Stimulated activated CD4-positive, alpha-beta T cell treated with anti-CD3 and anti-CD28 coated beads, TNF-alpha, amount 100 ng/mL, for 24 hours (primary cell): Measurements from ENCODE around the gene LINC00237.

Source experiments
- DNase-seq, 3 experiments: peaks; one replicate each; pipeline ENCODE4 v3.0.0-alpha.2; 2020; ENCODE audit warnings: low read depth in 3 of 3

Gene LINC00237

DNA sequence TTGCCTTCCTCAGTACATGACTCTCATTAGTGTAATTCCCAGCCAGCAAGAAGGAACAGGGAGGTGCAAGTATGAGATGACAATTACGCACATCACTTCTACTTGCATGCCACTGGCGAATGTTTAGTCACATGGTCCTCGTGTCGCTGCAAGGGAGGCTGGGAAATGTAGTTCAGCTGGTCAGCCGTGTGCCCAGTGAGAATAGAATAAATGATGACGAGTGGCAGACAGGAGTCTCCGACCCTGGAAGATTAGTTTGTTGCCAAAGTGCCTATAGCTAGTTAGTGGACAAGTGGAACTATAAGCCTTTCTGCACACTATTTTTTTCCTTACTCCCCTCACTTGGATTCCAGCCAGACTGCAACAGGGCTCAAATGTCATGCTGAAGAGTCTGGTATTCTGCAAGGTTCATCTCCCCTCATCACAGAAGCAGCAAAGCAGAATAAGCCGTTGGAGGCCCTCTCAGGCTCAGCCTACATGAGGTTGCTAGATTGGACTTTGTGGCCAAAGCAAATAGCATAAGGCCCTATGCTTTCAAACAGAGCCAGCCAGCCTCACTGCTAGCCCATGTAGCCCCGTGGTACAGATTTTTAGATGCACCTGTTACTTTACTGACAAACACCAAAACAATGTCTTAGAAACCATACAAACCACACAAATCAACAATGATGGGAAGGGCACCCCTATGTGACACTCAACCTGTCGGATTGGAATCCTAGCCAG lies 9.7 kb downstream of the LINC00237 start:
- no peak for DNase-seq

DNA sequence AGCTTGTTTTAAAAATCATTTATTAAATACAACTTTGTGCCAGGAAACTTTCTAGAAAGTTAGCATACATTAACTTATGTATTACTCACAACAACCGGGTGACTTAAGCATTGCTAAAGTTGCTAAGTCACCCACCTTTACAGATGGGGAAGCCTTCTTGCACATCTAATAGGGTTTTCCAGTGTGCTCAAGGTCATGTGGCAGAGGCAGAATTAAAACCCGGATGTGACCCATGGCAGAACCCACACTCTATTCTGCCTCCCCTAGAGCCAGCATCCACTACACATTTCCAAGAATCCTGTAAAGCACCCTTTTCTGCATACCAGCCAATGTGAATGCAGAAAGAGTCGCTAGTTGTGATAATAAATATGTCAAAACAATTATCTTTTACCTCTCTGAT lies 13.4 kb downstream of the LINC00237 start:
- DNase-seq: no peak

DNA sequence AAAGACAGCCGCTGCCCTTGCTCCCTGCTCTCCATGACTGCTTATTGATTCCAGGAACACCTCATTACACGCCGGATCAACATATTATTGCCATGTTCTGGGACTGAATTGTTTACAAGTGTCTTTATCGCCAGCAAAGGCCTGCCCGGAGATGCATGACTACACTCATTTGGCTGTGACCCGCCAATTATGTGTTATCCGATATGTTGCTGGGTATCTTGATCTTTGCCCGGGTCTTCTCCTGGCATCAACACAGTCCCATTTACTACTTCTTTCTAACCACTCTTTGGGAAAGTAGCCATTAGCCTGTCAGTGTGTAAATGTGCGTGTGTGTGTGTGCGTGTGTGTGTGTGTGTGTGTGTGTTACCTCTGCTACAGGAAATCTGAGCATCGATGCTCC lies 15.4 kb downstream of the LINC00237 start:
- DNase-seq: no peak

DNA sequence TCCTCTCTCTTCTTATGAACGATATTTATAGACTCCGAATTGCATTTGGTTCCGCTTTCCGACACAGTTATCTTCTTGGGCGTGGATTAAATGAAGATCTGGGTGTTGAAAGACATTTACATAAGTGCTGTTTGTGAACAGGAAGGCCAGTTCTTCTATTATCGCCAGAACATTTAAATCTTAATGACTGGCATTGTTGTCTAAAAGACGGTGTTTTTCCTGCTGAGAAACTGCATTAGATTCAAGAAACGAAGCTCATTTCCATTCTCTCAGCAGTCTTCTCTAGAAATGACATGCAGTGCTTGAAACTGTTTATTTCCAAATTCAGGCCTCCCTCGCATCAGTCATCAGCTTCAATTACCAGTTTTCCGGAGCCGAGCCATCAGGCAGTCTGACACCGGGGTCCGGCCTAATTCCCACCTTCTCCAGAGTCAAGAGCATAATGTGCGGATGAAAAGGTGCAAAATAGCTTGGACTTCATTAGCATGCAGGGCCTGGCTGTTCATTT lies 16.0 kb downstream of the LINC00237 start:
- DNase-seq: no peak

DNA sequence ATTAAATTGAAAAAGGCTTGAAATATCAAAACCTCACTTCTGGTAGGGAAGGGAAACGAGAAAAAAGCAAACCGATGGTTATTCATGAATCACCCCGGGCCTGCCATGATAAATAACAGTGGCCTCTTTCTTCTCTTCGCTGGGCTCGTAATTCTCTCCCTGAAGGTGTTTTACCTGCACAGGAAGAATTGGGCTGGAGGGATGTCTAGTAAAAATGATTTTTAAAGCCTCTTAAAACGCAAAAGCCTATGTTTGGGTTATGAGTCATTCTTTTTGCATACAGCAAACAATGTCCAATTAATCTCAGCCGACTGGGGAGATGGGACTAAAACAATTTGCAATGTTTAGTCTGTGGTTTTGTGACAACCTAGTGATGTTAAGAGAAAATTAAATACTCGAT lies 16.8 kb downstream of the LINC00237 start:
- DNase-seq: no peak

DNA sequence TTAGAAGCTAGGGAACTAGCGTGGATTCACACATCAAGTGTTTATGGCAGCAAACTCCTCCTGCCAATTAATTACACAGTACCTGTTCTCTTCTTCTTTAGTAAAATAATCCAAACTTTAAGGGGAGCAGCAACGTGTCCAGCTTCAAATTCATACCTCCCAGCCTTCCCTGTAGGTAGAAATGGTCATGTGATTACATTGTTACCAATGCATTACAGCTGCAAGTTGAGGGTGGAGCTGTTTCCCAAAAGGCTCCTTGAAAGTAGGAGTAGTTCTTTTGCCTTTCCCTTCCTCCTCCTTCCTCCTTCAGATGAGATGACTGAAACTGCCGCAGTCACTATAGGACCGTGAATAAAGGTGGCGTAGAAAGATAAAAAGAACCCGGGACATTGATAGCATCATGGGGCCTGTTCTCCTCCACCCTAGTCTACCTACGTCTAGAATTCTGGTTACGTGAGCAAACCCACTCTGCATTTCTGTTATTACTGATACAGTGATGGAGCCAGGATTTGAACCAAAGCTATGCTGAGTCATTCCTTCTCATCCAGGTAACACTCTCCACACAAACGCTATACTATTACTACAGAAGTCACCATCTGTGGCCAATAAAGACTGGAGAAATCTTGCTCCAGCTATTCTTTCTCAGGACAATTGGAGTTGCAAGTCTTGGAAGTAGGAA lies 18.2 kb downstream of the LINC00237 start:
- DNase-seq: no peak

DNA sequence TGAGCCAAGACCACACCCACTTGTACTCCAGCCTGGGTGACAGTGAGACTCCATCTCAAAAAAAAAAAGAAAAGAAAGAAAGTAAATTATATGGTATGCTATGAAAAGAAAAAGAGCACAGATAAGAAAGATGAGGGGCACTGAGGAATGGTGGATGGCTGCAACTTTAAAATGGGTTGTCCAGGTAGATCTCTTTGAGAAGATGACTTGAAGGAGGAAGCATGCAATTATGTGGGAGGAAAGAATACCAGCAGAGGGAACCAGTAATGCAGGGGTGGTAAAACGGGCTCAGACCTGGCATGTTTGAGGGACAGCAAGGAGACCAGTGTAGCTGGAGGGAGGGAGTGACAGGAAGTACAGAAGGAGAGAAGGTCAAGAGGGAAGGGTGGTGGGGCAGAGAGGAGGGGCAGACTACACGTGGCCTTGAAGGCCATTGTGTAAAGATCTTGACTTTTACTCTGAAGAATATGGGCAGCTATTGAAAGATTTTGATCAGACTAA lies 22.3 kb downstream of the LINC00237 start:
- DNase-seq: no peak

DNA sequence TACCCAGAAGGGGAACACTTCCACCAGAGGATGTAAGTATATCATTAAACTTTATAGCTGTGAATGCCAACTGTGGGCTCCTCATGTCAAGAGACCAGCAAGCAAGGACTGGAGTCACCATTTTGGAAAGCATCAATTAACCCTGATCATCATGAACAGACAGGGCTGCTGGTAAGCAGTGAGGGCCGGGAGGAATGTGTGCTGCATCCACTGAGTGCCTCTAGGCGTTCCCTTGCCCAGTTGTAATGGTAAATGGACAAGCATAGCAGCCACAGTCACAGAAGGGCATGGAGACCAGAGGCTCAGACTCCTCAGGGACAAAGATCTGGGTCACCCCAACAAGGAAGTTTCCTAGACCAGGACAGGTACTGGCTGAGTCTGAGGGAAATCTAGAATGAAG lies 23.6 kb downstream of the LINC00237 start:
- DNase-seq: no peak

DNA sequence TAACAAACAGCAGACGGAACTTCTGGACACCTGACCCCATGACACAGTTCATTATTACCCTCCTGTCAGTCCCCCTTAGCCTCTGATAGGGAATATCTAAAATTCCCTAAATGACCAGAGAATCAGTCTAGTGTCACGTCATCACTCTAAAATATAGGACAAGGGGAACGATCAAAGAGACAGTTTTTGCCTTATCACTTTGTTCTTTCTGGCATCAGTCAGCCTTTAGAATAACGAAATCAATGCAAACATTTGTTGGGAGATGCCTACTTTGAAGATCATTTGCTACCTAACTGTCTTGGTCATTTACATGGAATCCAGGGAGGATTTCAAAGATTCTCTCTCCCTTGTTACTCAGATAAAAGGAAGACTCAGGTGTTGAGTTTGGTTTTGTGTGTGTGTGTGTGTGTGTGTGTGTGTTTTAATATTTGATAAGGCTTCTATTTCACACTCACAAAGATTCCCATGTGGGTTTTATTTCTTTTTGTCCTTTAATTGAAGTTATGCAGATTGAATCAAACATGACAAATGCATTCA lies 28.3 kb downstream of the LINC00237 start:
- no peak for DNase-seq

DNA sequence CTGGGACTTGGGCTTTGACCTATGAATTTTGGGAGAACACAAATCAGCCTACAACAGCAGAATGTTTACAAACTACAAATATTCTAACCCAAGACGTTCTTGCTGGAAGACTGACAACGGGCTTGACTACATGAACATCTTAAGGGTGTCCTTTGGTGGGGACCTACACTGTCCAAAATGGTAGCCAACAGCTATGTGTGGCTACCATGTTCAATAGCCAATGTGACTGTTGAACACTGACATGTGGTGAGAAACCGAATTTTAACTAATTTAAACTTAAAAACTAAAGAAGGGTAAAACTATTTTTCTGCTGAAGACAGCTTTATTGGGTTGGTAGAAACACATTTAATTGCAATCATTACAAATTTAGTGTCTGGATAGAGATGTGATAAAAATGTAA lies 30.1 kb downstream of the LINC00237 start:
- DNase-seq: no peak

DNA sequence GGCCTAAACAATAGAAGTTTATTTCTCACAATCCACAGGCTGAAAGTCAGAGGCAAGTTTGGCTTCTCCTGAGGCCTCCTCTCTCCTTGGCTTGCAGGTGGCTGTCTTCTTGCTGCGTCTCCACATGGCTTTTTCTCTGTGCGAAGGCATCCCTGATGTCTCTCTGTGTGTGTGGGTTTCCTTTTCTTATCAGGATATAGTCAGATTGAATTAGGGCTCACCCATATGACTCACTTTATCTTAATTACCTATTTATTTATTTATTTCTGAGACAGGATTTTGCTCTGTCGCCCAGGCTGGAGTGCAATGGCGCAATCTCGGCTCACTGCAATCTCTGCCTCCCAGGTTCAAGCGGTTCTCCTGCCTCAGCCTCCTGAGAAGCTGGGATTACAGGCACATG lies 30.7 kb downstream of the LINC00237 start:
- no peak for DNase-seq

DNA sequence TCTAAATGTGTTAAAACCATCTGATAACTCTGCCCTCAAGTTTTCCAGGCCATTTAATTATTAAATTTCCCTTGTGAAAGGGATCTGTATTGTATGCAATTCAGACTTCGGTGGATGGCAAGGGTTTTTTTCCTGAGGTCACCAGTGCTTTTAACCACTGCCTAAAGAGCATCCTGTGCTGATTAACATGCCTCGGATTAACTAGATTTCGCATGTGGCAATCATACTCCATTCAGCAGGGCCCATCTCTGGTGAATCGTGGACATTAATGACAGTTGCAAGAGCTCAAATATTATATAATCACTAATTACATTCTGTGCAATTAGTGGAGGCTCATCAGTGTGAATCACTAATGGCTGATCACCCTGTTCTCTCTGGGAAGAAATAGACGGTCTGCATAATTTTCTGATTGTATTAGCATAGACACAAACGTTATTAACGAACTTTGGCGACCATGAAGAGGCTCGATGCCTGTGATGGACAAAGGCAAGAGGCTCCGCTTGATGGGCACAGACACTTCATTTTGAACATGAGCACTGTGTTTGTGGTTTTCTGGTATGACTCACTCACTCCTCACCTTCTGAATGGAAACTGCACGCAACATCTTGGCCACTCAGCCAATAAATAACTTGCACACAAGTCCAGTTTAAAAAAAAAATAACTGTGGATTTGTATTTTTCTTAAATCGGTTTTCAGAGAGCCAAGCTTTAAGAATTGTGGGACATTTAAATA lies 31.4 kb downstream of the LINC00237 start:
- no peak for DNase-seq

DNA sequence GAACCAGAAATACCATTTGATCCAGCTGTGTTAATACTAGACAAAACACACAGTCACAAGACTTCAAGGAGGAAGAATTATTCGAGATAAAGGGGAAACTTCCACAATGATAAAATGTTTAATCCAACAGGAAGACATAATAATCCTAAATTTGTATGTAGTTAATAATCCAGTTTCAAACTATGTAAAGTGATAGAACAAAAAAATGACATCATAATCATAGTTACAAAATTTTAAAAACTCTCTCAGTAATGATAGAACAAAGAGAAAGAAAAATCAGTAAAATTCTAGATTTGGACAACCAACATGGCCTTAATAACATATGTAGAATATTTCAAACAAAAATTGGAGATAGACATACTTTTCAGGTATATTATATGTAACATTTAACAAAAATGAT lies 38.9 kb downstream of the LINC00237 start:
- DNase-seq: no peak

DNA sequence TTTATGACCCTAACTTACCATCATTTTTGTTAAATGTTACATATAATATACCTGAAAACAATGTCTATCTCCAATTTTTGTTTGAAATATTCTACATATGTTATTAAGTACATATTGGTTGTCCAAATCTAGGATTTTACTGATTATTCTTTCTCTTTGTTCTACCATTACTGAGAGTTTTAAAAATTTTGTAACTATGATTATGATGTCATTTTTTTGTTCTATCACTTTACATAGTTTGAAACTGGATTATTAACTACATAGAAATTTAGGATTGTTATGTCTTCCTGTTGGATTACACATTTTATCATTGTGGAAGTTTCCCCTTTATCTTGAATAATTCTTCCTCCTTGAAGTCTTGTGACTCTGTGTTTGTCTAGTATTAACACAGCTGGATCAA lies 41.2 kb downstream of the LINC00237 start:
- DNase-seq: no peak

DNA sequence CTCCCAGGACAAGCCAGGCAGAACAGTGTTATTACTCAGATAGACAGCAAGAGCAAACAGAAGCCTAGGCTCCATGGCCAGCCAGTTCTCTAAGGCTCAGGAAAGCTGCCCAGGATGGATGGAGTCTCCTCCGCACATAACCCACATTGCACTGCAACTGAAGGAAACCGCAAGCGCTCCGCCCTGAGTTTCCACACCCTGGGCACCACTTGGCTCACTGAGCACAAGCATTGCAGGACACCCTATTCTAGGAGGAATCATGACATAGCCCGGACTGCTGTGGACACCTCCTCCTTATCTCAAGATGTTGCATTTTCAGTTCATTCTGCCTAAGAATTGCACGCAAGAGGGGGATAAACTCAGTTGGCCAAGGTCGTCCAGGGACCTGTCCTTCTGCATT lies 42.9 kb downstream of the LINC00237 start:
- no peak for DNase-seq

DNA sequence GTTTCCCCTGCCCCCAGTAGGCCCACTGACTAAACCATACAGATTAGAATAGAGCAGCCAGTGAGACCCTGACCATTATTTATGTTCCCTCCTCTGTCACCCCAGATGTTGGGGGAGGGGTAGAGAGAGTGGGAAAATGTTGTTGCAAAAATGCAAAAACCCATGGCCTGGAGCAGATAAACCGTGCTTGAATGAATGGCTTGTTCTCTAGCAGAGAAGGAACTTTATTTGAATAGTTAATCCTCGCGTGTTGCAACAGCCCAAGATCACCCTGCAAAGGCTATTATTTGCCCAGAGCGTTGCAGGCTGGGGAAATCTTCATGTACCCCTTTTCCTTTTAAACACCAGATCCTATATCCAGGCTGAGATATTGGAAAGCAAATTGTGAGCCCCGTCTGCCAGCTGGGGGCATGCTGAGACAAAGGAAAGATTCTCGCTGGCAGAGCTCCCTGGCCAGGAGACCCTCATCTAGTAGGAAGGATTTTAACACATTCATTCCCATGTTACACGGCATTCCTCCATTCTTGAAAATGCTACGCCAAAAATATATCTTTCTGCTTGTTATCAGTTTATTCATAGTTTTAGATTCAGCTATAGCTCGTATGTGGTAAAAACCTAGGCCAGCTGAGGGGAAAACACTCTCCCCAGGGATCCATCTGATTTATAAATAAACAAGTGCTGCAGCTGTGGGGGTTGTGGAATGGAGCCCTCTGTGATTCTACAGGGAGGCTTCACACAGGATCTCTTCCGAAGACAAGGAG lies 53.0 kb downstream of the LINC00237 start:
- DNase-seq: no peak

DNA sequence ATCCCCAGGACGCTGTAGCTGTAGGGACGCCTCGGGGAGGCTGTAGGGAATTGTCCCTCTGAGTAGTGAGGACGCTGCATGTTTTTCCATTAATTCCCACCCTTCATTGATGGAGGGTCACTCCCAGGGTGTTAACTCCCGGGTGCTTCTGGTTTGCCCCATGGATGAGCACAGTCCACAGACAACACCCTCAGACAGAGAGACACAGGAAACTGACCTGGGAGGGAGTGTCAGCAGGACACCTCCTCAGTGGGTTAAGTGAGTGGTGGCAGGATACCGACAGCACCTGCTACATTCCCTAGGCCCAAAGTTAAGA lies 53.5 kb downstream of the LINC00237 start:
- DNase-seq: no peak

DNA sequence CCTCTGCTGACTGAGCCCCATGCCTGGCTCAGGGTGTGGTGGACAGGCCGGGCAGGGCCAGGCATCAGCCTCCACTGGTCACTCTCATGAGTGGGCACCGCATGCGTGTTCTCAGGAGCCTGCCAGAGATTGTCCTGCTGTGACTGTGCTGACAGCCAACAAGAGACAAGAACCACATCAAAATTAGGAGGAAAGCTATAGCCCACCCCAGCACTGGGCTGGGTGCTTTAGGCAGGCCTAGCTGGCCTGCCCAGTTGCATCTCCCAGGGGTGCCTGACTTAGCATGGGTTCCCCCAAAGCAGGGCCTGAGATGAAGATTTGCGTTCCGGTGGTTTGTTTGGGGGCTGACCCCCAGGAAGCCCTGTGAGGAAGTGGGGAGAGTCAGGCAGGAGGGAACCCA lies 53.9 kb downstream of the LINC00237 start:
- no peak for DNase-seq

DNA sequence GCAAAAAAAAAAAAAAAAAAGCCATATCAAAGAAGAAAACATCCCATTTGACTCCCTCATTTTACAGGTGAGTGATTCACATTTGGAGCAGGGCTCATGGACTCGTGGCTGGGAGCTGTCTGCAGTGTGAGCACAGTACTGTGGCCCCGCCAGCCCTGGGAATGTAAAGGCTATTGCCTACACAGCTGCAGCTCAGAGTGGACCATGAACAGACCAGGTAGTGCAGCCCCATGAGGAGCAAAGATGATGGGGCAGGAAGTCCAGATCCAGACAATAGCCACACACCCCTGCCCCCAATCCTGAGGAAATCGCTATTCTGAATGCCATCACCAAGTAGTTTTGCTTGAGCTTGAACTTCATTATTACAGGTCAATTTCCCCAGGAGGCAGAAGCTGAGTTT lies 55.4 kb downstream of the LINC00237 start:
- no peak for DNase-seq

DNA sequence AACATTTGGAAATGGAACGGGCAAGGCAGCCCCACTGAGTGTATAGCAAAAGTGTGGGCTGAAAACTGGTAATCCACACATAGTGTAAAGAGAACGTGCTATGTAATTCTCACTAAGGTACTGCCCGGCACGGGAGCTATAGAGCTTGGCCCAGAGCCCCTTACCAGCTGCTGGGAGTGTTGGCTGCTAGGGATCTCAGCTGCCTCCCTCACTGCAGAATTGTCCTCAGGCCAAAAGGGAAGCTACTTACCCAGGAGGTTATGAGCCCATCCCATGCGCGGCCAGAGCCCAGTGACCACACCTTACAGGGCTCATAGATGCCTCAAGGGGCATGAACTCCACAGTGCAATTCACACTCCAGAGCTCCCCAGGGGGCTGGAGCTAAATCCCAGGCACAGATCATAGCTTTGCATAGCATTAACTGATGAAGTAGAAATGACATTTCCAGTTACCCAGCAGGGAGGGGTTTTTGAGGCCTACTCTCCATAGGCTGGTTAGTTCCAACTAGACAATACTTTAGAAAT lies 56.8 kb downstream of the LINC00237 start:
- no peak for DNase-seq

DNA sequence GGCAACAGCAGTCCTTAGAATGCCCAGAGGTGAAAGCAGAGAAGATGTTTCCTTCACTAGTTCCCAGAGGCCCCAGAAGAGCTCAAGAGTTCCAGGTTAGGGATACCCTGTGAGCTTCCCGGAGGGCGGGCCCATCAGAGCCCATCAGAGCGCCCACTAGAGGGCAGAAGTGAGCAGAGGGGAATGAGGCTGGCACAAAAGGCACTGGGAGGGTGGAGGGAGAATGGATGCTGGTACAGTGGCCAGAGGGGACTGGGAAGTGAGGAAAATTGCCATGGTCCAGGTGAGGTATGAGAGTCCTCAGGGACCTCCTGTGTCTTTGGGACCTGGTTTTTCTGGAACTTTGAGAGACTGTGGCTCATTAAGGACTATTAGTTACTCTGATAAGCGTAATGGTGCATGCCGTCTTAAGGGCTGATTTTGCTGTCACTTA lies 57.3 kb downstream of the LINC00237 start:
- peak in 2 of 3 experiments; percentile 39 to 50 for DNase-seq
